Fibroblast of pulmonary artery (primary cell): ENCODE measurements around the gene SPATA1.

Experiments
- DNase-seq: peaks from one replicate; pipeline ENCODE4 v3.0.0-alpha.2; 2010; ENCODE audit warnings: low read depth
- H3K4me3 ChIP-seq: replicated peaks from 2 replicates; pipeline ENCODE4 v1.5.1; 2011; ENCODE audit warnings: low read depth, mild to moderate bottlenecking, control low read depth, low read length, moderate library complexity
- TF ChIP-seq, protein P1 (sequence below): IDR thresholded peaks from 2 replicates; pipeline ENCODE4 v1.5.1; 2011; ENCODE audit warnings: mild to moderate bottlenecking, control low read depth, low read length, inconsistent platforms; ENCODE audit errors: missing control alignments

SPATA1 gene

DNA sequence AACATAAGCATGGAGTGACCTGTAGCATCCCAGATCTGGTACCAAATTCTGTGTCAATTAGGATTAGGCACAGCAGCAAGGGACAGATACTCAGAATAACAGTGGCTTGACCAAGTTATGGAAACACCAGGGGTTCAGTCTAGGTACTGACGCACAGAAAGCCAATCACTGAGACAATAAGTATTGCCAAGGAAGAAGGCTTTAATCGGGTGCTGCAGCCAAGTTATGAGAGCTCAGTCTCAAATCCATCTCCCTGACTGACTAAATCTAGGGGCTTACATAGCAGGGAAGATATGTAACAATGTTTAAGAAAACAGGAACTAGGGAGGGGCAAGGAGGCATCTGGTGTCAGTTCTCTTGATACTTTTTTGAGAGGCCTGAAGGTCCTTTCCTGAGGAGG is 107.7 kb downstream of the SPATA1 start:
- H3K4me3 ChIP-seq: no peak overlapping the region
- no peak for DNase-seq
- TF ChIP-seq, protein P1, sequence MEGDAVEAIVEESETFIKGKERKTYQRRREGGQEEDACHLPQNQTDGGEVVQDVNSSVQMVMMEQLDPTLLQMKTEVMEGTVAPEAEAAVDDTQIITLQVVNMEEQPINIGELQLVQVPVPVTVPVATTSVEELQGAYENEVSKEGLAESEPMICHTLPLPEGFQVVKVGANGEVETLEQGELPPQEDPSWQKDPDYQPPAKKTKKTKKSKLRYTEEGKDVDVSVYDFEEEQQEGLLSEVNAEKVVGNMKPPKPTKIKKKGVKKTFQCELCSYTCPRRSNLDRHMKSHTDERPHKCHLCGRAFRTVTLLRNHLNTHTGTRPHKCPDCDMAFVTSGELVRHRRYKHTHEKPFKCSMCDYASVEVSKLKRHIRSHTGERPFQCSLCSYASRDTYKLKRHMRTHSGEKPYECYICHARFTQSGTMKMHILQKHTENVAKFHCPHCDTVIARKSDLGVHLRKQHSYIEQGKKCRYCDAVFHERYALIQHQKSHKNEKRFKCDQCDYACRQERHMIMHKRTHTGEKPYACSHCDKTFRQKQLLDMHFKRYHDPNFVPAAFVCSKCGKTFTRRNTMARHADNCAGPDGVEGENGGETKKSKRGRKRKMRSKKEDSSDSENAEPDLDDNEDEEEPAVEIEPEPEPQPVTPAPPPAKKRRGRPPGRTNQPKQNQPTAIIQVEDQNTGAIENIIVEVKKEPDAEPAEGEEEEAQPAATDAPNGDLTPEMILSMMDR: no peak

DNA sequence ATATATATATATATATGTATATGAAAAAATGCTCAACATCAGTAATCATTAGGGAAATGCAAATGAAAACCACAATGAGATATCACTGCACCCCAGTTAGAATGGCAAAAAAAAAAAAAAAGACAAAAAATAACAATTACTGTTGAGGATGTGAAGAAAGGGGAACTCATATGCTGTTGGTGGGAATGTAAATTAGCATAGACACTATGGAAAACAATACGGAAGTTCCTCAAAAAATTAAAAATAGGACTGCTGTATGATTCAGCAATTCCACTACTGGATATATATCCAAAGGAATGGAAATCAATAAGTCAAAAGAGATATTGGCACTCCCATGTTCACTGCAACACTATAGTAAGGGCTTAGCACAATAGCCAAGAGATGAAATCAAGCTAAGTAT is 109.6 kb downstream of the SPATA1 start:
- DNase-seq: no peak
- H3K4me3 ChIP-seq: no peak overlapping the region
- TF ChIP-seq, protein P1: no peak
